HG03108 (cell line): ENCODE results near the gene DNMT3A.
"Not testable (repeated sequence)": the region's sequence is repeated elsewhere in the genome, so short reads cannot be mapped to it uniquely, and the experiment has no call there.

Experiments
- ATAC-seq: cut with Tn5 transposase; IDR thresholded peaks from one replicate; pipeline ENCODE4 v1.9.1; 2021; ENCODE audit warnings: moderate library complexity; ENCODE audit not compliant: unreplicated experiment

The DNMT3A gene

DNA sequence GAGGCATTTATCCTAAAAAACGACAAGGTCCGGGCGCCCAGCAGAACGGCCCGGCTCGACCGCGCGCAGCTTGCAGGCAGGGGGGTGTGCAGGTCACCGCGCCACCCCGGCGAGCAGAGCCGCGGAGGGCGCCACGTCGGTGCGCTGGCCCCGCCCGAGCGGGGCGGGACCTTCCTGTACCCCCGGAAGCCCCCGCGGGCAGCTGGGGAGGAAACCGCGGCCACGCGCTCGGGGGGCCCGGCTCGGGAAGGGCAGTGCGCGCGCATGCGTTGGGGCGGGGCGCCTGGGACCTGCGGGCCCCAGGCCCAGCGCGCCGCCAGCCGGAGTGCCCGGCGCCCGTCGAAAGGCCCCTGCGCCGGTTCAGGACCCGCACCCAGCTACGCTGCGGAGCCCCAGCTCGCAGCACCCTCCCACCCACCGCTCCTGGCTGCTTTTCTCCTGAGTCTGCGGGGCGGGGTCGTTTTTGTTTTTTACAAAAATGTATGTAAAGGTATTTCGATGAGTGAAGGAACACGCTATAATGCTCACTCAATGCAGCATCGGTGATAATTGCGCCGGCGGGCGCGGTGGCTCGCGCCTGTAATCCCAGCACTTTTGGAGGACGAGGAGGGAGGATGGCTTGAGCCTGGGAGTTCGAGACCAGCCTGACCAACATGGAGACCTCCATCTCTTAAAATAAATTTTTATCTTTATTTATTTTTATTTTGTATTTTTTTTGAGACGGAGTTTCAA lies 125.6 kb downstream of the DNMT3A start:
- ATAC-seq = peak; percentile 55

- no peak for ATAC-seq
Measured at GRCh38 chr2:25215232-25215631, 126.5 kb downstream of the DNMT3A start.

DNA sequence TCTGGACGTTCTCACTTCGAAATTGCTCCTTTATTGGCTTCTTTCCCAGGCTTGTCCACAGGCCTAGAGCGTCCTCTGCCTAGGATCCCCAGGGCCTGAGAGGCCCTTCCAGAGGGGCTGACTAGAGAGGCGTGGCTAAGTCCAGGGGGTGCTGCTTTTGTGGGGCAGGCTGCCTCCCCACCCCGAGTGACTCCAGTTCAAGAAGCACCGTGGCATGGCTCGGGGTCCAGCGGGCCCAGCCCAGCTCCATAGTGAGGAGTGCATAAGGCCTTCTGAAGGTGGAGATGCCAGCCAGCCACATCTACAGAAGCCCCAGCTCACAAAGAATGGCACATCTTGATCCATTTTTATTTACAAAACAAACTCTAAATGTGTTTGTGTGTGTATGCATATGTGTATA lies 128.5 kb downstream of the DNMT3A start:
- no peak for ATAC-seq

DNA sequence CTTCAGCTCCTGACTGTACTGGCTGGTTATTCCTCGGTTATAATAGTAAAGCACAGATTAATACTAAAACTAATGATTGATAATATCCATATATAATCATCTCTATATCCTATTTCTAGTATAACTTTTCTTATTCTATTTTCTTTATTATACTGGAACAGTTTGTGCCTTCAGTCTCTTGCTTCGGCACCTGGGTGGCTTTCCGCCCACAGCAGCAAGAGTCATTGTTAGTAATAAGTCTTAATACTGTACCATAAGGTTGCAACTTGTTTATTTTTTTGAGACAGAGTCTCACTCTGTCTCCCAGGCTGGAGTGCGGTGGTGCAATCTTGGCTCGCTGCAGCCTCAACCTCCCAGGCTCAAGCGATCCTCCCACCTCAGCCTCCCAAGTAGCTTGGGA lies 130.8 kb downstream of the DNMT3A start:
- ATAC-seq = not testable (repeated sequence)

DNA sequence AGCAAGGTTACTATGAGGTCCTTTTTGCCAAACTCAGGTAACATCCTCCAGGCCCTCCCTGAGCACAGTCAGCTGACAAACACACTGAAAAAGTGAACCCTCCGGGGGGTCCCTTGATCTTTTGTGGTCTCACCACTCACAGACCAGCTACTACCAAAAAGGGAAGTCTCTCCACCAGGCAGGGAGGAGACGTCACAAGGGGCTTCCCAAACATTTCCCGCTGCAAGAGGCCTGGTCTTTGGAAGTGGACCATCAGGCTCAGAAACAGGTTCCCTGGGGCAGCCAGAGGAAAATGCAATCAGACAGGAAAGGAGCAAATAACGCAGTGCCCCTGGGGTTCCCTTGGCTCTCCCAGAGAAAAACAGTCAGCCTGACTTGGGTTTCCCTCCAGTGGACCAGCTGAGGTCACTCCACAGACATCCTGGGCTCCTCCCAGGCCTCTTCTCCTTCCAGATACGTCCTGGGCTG lies 134.6 kb downstream of the DNMT3A start:
- ATAC-seq = no peak

- ATAC-seq = peak; percentile 34
Measured at GRCh38 chr2:25204190-25204838, 137.4 kb downstream of the DNMT3A start.

GRCh38 chr2:25202275-25202674 lies 139.4 kb downstream of the DNMT3A start:
- no peak for ATAC-seq

DNA sequence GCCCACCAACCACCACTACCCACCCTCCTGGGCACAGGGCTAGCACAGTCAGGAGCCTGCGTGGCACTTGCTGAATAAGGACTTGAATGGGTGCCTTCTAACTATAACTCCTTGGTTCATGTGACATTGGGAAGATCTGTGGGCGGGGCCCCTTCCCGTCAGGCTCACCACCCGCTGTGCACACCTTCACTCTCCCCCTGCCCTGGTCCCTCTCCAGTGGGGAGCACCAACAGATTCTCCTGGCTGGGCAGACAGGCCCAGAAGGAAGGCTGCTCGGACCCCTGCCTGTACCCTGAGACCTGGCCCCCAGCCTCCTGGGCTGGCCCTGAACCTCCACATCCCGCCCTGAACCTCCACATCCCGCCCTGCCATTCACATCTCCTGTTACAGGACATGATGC lies 139.9 kb downstream of the DNMT3A start:
- ATAC-seq = no peak

DNA sequence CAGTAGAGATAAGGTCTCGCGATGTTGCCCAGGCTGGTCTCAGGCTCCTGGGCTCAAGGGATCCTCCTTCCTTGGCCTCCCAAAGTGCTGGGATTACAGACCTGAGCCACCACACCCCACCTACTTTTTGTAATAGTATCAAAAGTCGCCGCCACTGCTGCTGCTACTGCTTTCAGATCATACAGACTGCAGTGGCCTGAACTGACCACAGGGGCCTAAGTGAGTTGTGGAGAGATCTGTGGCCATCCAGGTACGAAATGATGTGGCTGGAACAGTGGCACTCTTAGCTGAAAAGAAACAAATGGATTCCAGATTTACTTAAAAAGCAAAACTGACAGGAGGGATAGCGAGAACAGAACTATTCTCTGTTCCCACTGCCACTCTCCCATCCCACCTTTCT lies 140.5 kb downstream of the DNMT3A start:
- ATAC-seq = no peak

DNA sequence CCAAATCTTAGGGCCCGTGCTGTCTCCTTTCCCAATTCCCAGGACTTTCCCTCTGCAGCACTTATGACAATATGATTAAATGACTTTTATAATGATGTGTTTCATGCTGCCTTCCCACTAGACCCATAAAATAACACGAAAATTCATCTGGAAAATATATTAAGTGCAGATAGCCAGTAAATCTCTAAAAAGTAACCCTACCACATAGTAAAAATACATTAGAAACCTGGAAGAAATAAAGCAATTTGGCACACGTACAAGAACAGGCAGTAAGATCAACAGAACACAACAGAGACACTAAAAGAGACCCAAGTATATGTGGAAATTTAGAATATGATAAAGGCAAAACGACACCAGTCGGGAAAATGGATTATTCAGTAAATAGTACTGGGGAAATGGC lies 143.1 kb downstream of the DNMT3A start:
- no peak for ATAC-seq

- no peak for ATAC-seq
Measured at GRCh38 chr2:25198209-25198525, 143.6 kb downstream of the DNMT3A start.

DNA sequence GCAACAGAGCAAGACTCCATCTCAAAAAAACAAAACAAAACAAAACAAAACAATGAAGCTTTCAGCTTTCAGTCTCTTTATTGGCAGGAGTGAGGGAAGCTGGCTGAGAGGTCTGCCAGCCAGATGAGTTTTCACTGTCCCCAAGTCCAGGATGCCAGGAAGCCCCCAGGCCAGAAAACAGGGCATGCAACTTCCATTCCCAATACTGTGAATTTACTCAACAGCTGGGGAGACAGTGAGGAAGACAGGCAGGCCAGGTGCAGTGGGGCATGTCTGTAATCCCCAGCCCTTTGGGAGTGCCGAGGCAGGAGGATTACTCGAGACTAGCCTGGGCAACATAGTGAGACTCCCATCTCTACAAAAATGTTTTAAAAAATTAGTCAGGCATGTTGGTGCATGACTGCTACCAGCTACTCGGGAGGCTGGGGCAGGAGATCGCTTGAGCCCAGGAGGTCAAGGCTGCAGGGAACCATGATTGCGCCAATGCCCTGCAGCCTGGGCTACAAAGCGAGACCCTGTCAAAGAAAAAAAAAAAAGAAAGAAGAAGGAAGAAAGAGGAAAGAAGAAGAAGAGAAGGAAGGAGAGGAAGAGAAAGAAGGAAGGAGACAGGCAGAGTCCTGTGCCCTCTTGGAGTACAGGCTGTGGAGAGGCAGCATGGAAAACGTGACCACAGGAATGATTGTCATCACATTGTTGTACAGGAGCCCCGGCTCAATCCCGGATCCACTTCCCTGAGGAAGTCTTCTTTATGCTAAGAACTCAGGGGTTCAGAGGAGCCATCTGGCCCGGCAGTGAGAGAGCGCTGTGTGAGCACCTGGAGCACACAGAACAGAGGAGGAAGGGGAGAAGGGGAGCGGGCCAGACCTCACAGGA lies 144.2 kb downstream of the DNMT3A start:
- no peak for ATAC-seq

DNA sequence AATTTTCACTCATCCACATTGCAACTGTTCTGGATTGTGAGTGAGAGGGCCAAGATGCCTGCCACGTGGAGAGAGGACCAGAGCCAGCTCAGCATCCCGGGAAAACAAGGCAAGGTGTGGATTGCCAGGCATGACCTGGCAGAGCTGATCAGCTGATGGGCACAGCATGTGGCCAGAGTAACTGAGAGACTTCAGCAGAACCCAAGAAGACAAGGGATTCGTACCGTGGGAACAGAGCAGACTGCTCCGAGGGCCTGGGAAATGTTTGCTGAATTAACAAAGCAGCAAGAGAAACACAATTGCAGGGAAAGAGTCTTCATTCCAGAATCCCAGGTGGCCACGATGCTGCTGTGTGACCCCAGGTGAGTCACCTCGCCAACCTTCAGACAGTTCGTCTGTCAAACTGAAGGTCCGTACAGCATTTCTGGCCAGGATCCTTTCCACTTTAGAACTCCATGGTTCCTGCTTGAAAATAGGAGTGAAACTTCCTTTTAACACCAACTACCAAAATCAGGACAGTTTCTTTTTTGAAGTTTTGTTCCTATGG lies 147.1 kb downstream of the DNMT3A start:
- ATAC-seq = no peak

GRCh38 chr2:25190536-25190935 lies 151.2 kb downstream of the DNMT3A start:
- ATAC-seq = no peak

DNA sequence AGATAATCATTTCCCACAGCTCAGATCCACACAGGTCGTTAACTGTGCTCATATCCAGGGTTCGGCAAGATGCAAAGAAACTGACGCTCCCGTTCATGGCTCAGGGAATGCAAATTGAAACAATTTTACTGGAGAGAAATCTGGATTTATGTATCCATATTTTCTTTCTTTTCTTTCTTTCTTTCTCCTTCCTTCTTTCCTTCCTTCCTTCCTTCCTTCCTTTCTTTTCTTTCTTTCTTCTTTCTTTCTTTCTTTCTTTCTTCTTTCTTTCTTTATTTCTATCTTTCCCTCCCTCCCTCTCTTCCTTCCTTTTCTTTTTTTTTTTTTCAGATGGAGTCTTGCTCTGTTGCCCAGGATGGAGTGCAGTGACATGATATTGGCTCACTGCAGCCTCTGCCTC lies 153.3 kb downstream of the DNMT3A start:
- no peak for ATAC-seq

DNA sequence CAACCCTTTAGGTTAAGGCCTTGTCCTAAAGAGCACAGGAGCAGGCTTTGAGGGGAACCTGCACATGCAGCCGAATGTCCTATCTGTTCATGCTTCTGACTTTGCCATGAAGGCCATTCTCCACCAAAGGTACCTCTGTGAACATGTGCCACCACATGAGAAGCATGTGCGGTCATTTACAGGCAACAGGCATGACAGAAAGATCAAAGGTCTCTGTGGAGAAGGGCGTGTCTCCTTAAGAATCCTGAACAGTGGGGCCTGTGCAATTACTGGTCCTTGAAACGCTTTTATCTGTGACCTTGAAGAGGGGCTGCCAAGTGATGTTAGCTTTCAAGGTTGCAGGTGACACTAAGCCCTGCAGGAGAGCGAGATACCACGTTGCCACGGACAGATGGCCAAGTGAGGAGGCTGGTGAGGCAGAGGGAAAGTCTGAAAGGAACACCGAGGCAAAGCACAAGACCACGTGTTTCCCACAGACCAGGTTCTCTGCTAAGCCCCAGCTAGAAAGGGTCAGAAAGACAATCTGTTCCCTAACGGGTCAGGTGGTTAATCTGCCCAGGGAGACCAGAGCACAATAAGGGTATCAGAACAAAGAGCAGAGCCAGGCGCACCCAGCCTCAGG lies 153.9 kb downstream of the DNMT3A start:
- ATAC-seq = no peak

- ATAC-seq = no peak
Measured at GRCh38 chr2:25184254-25184653, 157.5 kb downstream of the DNMT3A start.

GRCh38 chr2:25178976-25179375 lies 162.7 kb downstream of the DNMT3A start:
- no peak for ATAC-seq
